NCI-H526 (cell line): ENCODE measurements around the gene MED27.
"Not testable (repeated sequence)": the region's sequence is repeated elsewhere in the genome, so short reads cannot be mapped to it uniquely, and the experiment has no call there.

Experiments
- DNase-seq, 2 experiments: peaks; one replicate each; lab custom pipeline; 2025; lab: John Stamatoyannopoulos, UW

The MED27 gene

GRCh38 chr9:132018957-132019405 is 60.7 kb downstream of the MED27 start:
- DNase-seq: no peak

- DNase-seq: no peak
These were observed 63.2 kb downstream of the MED27 start for GRCh38 chr9:132016456-132016855.

GRCh38 chr9:132015866-132016265 is 63.8 kb downstream of the MED27 start:
- DNase-seq: peak; percentile 20 to 36

GRCh38 chr9:132014218-132014805 is 65.4 kb downstream of the MED27 start:
- DNase-seq: no peak

- no peak for DNase-seq
These were observed 66.8 kb downstream of the MED27 start for GRCh38 chr9:132012704-132013357.

GRCh38 chr9:132011896-132012295 is 67.8 kb downstream of the MED27 start:
- DNase-seq: no peak

- DNase-seq: no peak
These were observed 68.4 kb downstream of the MED27 start for GRCh38 chr9:132011309-132011708.

GRCh38 chr9:132010201-132010600 is 69.5 kb downstream of the MED27 start:
- DNase-seq: not testable (repeated sequence)

GRCh38 chr9:132008855-132009812 is 70.5 kb downstream of the MED27 start:
- DNase-seq: no peak

GRCh38 chr9:132008184-132008803 is 71.4 kb downstream of the MED27 start:
- DNase-seq: no peak

- DNase-seq: no peak
These were observed 72.2 kb downstream of the MED27 start for GRCh38 chr9:132007371-132008025.

- no peak for DNase-seq
These were observed 72.8 kb downstream of the MED27 start for GRCh38 chr9:132006677-132007370.

- DNase-seq: no peak
These were observed 73.8 kb downstream of the MED27 start for GRCh38 chr9:132005899-132006298.

GRCh38 chr9:132004323-132004722 is 75.3 kb downstream of the MED27 start:
- DNase-seq: no peak

GRCh38 chr9:132003896-132004295 is 75.8 kb downstream of the MED27 start:
- no peak for DNase-seq

- no peak for DNase-seq
These were observed 76.4 kb downstream of the MED27 start for GRCh38 chr9:132003319-132003704.

- no peak for DNase-seq
These were observed 76.9 kb downstream of the MED27 start for GRCh38 chr9:132002643-132003318.

GRCh38 chr9:132001567-132001966 is 78.1 kb downstream of the MED27 start:
- DNase-seq: no peak

- DNase-seq: no peak
These were observed 79.0 kb downstream of the MED27 start for GRCh38 chr9:132000659-132001058.
